ENCODE results near the gene ZNF518A. TPM values are rescaled to one million over a fixed set of nuclear protein-coding genes. Genes with fewer than 3 reads are reported as not detected.

ZNF518A gene
- total RNA-seq, 2 donors from 2014 or later, result 43.3 to 45.7 TPM

DNA sequence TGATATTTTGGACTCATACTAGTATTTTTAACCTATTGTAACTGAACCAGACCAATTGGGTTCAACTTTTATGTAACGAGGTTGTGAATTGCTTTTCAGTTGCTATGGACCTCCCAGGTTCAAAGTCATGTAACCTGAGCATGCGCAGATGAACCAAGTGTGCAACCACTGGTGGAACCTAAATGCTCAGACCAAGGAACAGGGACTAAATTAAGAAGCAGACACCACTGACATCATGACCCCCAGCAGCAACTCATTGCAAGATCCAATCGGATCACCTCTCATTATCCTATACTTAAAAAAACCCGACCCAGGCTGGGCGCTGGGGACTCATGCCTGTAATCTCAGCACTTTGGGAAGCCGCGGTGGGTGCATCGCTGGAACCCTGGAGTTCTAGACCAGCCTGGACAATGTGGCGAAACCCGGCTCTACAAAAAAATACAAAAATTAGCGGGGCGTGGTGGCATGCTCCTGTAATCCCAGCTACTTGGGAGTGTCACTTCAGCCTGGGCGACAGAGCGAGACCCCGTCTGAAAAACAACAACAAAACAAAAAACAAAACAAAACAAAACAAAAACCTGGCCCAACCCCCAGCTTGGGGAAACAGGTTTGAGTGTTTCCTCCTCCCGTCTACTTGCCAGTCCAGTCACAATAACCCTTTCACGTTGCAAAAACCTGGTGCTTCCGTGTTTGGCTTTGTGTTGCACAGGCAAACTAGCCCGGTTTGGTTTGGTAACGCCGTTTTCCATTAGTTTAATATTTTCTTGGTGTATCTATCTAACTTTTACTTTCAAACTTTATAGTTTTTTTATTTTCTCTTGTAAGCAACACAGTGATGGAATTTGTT, 11.3 kb upstream of the ZNF518A start:
- no peaks in the 10 kb centered on the region for H3K4me1 Mint-ChIP-seq
- DNase-seq, result no peak
- no peaks in the 10 kb centered on the region for H3K4me1 ChIP-seq (ENCODE audit: control insufficient read depth, insufficient read depth, low read length)
- no peaks in the 10 kb centered on the region for H3K36me3 Mint-ChIP-seq (ENCODE audit: low read depth)
- 96% methylated on average over 11 to 19 of the region's 21 CpGs for WGBS, 2 experiments (ENCODE audit: insufficient coverage in 1 of 2, insufficient read length in 1 of 2)
- no peak overlapping the region for H3K4me3 Mint-ChIP-seq
- H3K9me3 Mint-ChIP-seq, result no peaks in the 10 kb centered on the region
- no peaks in the 10 kb centered on the region for H3K27me3 ChIP-seq (ENCODE audit: control insufficient read depth, insufficient read depth, low read length, poor library complexity, severe bottlenecking)
- H3K9ac ChIP-seq (ENCODE audit: extremely low read depth, low read length, poor library complexity, severe bottlenecking), result no peak overlapping the region
- no peak overlapping the region for H3K27ac ChIP-seq (ENCODE audit: low read depth, low read length)
- H3K27me3 Mint-ChIP-seq (ENCODE audit: insufficient read depth), result no peaks in the 10 kb centered on the region
- no peak overlapping the region for H3K27ac Mint-ChIP-seq
- H3K9me3 ChIP-seq (ENCODE audit: control insufficient read depth, low read length), result no peaks in the 10 kb centered on the region
- TF ChIP-seq, protein P1, sequence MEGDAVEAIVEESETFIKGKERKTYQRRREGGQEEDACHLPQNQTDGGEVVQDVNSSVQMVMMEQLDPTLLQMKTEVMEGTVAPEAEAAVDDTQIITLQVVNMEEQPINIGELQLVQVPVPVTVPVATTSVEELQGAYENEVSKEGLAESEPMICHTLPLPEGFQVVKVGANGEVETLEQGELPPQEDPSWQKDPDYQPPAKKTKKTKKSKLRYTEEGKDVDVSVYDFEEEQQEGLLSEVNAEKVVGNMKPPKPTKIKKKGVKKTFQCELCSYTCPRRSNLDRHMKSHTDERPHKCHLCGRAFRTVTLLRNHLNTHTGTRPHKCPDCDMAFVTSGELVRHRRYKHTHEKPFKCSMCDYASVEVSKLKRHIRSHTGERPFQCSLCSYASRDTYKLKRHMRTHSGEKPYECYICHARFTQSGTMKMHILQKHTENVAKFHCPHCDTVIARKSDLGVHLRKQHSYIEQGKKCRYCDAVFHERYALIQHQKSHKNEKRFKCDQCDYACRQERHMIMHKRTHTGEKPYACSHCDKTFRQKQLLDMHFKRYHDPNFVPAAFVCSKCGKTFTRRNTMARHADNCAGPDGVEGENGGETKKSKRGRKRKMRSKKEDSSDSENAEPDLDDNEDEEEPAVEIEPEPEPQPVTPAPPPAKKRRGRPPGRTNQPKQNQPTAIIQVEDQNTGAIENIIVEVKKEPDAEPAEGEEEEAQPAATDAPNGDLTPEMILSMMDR (conservative IDR thresholded peaks at IDR 0.05), result no peak
- no peak overlapping the region for H3K4me3 ChIP-seq (ENCODE audit: low read length)
- H3K36me3 ChIP-seq (ENCODE audit: control insufficient read depth, insufficient read depth, low read length), result no peaks in the 10 kb centered on the region

DNA sequence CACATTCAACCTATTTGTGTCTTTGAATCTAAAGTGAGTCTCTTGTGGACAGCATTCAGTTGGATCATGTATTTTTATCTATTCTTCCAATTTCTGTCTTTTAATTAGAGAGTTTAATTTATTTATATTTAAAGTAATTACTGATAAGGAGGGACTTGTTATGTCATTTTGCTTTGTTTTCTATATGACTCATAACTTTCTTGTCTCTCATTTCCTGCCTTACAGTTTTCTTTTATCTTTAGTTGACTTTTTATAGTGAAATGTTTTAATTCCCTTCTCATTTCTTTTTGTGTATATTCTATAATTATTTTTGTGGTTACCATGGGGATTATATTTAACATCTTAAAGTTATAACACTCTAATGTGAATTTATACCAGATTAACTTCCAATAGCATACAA, 7.3 kb upstream of the ZNF518A start:
- TF ChIP-seq, protein P1 (conservative IDR thresholded peaks at IDR 0.05), result no peak
- H3K27ac ChIP-seq (ENCODE audit: low read depth, low read length), result no peak overlapping the region
- no peak for DNase-seq
- Mint-ChIP-seq H3K4me3 (no peak overlapping the region), H3K27me3 (ENCODE audit: insufficient read depth) (peaks cover 5% of the 10 kb centered on the region), H3K36me3 (ENCODE audit: low read depth) (no peaks in the 10 kb centered on the region), H3K27ac (no peak overlapping the region), H3K9me3 (no peaks in the 10 kb centered on the region), H3K4me1 (peaks cover 13% of the 10 kb centered on the region)
- H3K9me3 ChIP-seq (ENCODE audit: control insufficient read depth, low read length), result no peaks in the 10 kb centered on the region
- H3K4me3 ChIP-seq (ENCODE audit: low read length), result no peak overlapping the region
- no peaks in the 10 kb centered on the region for H3K4me1 ChIP-seq (ENCODE audit: control insufficient read depth, insufficient read depth, low read length)
- no peaks in the 10 kb centered on the region for H3K36me3 ChIP-seq (ENCODE audit: control insufficient read depth, insufficient read depth, low read length)
- H3K27me3 ChIP-seq (ENCODE audit: control insufficient read depth, insufficient read depth, low read length, poor library complexity, severe bottlenecking), result peaks cover 2% of the 10 kb centered on the region
- no peak overlapping the region for H3K9ac ChIP-seq (ENCODE audit: extremely low read depth, low read length, poor library complexity, severe bottlenecking)

- H3K4me3 Mint-ChIP-seq, result peak overlapping the region; percentile 64
Measured at GRCh38 chr10:96124230-96125141, 5.6 kb upstream of the ZNF518A start.

More at GRCh38 chr10:96124230-96125141, 5.6 kb upstream of the ZNF518A start:
- TF ChIP-seq, protein P1 (conservative IDR thresholded peaks at IDR 0.05), result no peak
- Histone ChIP-seq H3K9ac (ENCODE audit: extremely low read depth, low read length, poor library complexity, severe bottlenecking) (peak overlapping the region; percentile 21), H3K27me3 (ENCODE audit: control insufficient read depth, insufficient read depth, low read length, poor library complexity, severe bottlenecking) (peaks cover 7% of the 10 kb centered on the region), H3K9me3 (ENCODE audit: control insufficient read depth, low read length) (no peaks in the 10 kb centered on the region), H3K4me1 (ENCODE audit: control insufficient read depth, insufficient read depth, low read length) (no peaks in the 10 kb centered on the region), H3K27ac (ENCODE audit: low read depth, low read length) (no peak overlapping the region), H3K36me3 (ENCODE audit: control insufficient read depth, insufficient read depth, low read length) (no peaks in the 10 kb centered on the region), H3K4me3 (ENCODE audit: low read length) (peak overlapping the region; percentile 80)
- no peaks in the 10 kb centered on the region for H3K36me3 Mint-ChIP-seq (ENCODE audit: low read depth)
- peaks cover 3% of the 10 kb centered on the region for H3K9me3 Mint-ChIP-seq
- peaks cover 13% of the 10 kb centered on the region for H3K4me1 Mint-ChIP-seq
- DNase-seq, result peak; percentile 85
- peaks cover 6% of the 10 kb centered on the region for H3K27me3 Mint-ChIP-seq (ENCODE audit: insufficient read depth)
- H3K27ac Mint-ChIP-seq, result peak overlapping the region; percentile 94
- 18 to 52% methylated on average over 2 to 4 of the region's 4 CpGs for WGBS, 2 experiments (ENCODE audit: insufficient coverage in 1 of 2, insufficient read length in 1 of 2)

Data from endodermal cell (in vitro differentiated cells).